ENCODE data around the gene TMEM117. TPM values are rescaled to one million over a fixed set of nuclear protein-coding genes. Genes with fewer than 3 reads are reported as not detected.

Gene TMEM117
- total and polyA plus RNA-seq, 2 donors (not counting 1 experiment from before 2014, with no cell fraction given), result 2.0 to 10.4 TPM

GRCh38 chr12:44314007-44314500, 478.2 kb downstream of the TMEM117 start:
- H3K9me3 Mint-ChIP-seq (ENCODE audit: insufficient read depth), result peaks cover 5% of the 10 kb centered on the region
- POLR2A ChIA-PET, result no interaction called here
- ATAC-seq (ENCODE audit: low read depth) (no peak), DNase-seq (no peak)
- WGBS (ENCODE audit: insufficient coverage), result 100% methylated on average over 1 of the region's 1 CpG
- CTCF ChIA-PET, result no interaction called here
- Histone ChIP-seq H3K9ac (ENCODE audit: low read length) (no peak overlapping the region), H2AFZ (ENCODE audit: insufficient read depth, low read depth, low read length, poor library complexity, severe bottlenecking) (no peak overlapping the region), H3K4me3 (ENCODE audit: control extremely low read depth in 1 of 5, extremely low read depth in 1 of 5, insufficient read depth in 1 of 5, low read depth in 2 of 5, low read length in 4 of 5) (no peak overlapping the region), H3K4me1 (ENCODE audit: control insufficient read depth in 2 of 2, insufficient read depth in 2 of 2, low read length in 2 of 2) (no peaks in the 10 kb centered on the region), H4K20me1 (ENCODE audit: control insufficient read depth, insufficient read depth, low read length, poor library complexity, severe bottlenecking) (no peaks in the 10 kb centered on the region), H3K79me2 (ENCODE audit: control insufficient read depth, insufficient read depth, low read length) (no peaks in the 10 kb centered on the region), H3K4me2 (replicated peaks; ENCODE audit: low read depth, low read length, poor library complexity, severe bottlenecking) (no peak overlapping the region), H3K27me3 (replicated peaks in 1 of 4; ENCODE audit: control extremely low read depth in 1 of 4, control insufficient read depth in 3 of 4, insufficient read depth in 4 of 4, low read length in 3 of 4) (no peaks in the 10 kb centered on the region), H3K27ac (ENCODE audit: low read length in 2 of 2) (no peak overlapping the region), H3K9me3 (ENCODE audit: control extremely low read depth in 1 of 3, control insufficient read depth in 2 of 3, insufficient read depth in 1 of 3, low read length in 2 of 3) (no peaks in the 10 kb centered on the region), H3K36me3 (replicated peaks in 1 of 2; ENCODE audit: control extremely low read depth in 1 of 2, control insufficient read depth in 1 of 2, extremely low read depth in 1 of 2, insufficient read depth in 2 of 2, low read length in 1 of 2) (no peaks in the 10 kb centered on the region)
- H3K4me1 Mint-ChIP-seq, result no peaks in the 10 kb centered on the region
- H3K4me3 Mint-ChIP-seq, result no peak overlapping the region
- TF ChIP-seq EZH2 (IDR thresholded peaks at IDR 0.05; ENCODE audit: borderline replicate concordance, insufficient read depth, low read depth, low read length, poor library complexity, severe bottlenecking), result no peak
- no peak for TF ChIP-seq CTCF (IDR thresholded peaks at IDR 0.05)
- intact Hi-C loops (cut with micrococcal nuclease), result no loop called here
- no peak overlapping the region for H3K27ac Mint-ChIP-seq
- H3K27me3 Mint-ChIP-seq, result no peaks in the 10 kb centered on the region

GRCh38 chr12:44317651-44318126, 481.8 kb downstream of the TMEM117 start:
- Histone ChIP-seq H3K27me3 (replicated peaks in 1 of 4; ENCODE audit: control extremely low read depth in 1 of 4, control insufficient read depth in 3 of 4, insufficient read depth in 4 of 4, low read length in 3 of 4) (no peaks in the 10 kb centered on the region), H2AFZ (ENCODE audit: insufficient read depth, low read depth, low read length, poor library complexity, severe bottlenecking) (no peak overlapping the region), H4K20me1 (ENCODE audit: control insufficient read depth, insufficient read depth, low read length, poor library complexity, severe bottlenecking) (no peaks in the 10 kb centered on the region), H3K4me3 (ENCODE audit: control extremely low read depth in 1 of 5, extremely low read depth in 1 of 5, insufficient read depth in 1 of 5, low read depth in 2 of 5, low read length in 4 of 5) (no peak overlapping the region), H3K36me3 (replicated peaks in 1 of 2; ENCODE audit: control extremely low read depth in 1 of 2, control insufficient read depth in 1 of 2, extremely low read depth in 1 of 2, insufficient read depth in 2 of 2, low read length in 1 of 2) (no peaks in the 10 kb centered on the region), H3K9me3 (ENCODE audit: control extremely low read depth in 1 of 3, control insufficient read depth in 2 of 3, insufficient read depth in 1 of 3, low read length in 2 of 3) (no peaks in the 10 kb centered on the region), H3K79me2 (ENCODE audit: control insufficient read depth, insufficient read depth, low read length) (no peaks in the 10 kb centered on the region), H3K9ac (ENCODE audit: low read length) (no peak overlapping the region), H3K4me2 (replicated peaks; ENCODE audit: low read depth, low read length, poor library complexity, severe bottlenecking) (no peak overlapping the region), H3K27ac (ENCODE audit: low read length in 2 of 2) (no peak overlapping the region), H3K4me1 (ENCODE audit: control insufficient read depth in 2 of 2, insufficient read depth in 2 of 2, low read length in 2 of 2) (no peaks in the 10 kb centered on the region)
- no peak for TF ChIP-seq EZH2 (IDR thresholded peaks at IDR 0.05; ENCODE audit: borderline replicate concordance, insufficient read depth, low read depth, low read length, poor library complexity, severe bottlenecking)
- TF ChIP-seq CTCF (IDR thresholded peaks at IDR 0.05), result no peak
- no peaks in the 10 kb centered on the region for H3K9me3 Mint-ChIP-seq (ENCODE audit: insufficient read depth)
- POLR2A ChIA-PET, result no interaction called here
- no peak overlapping the region for H3K4me3 Mint-ChIP-seq
- H3K27ac Mint-ChIP-seq, result no peak overlapping the region
- intact Hi-C loops (cut with micrococcal nuclease), result no loop called here
- DNase-seq, result no peak
- CTCF ChIA-PET, result interaction anchor here (0.8 kb wide), 1 partner anchor 613 kb away, joined by 3 read pairs; no protein-coding TSS in a partner anchor
- 78% methylated on average over 7 of the region's 7 CpGs for WGBS (ENCODE audit: insufficient coverage)
- ATAC-seq (ENCODE audit: low read depth), result no peak
- H3K4me1 Mint-ChIP-seq, result no peaks in the 10 kb centered on the region
- H3K27me3 Mint-ChIP-seq, result no peaks in the 10 kb centered on the region

Measured in B cell (primary cell).